Esophagus squamous epithelium (tissue), 5 donors: ENCODE results near the gene ATRN. TPM values are rescaled to one million over a fixed set of nuclear protein-coding genes. Genes with fewer than 3 reads are reported as not detected.

Experiments
- DNase-seq: peaks from one replicate; lab custom pipeline; 2025; lab: John Stamatoyannopoulos, UW
- H3K27ac ChIP-seq, 4 donors: fragments of 200-600 bp; sonication (generic); one replicate each; pipeline ENCODE4 v1.5.1; 2016 to 2019; ENCODE audit warnings: mild to moderate bottlenecking in 1 of 4
- H3K27me3 ChIP-seq, 4 donors: fragments of 200-600 bp; sonication (generic); 1 replicate in 3 of 4; 2 replicates in 1 of 4; pipeline versions ENCODE4 v1.5.1 to v1.6.0; 2017 to 2021; ENCODE audit warnings: antibody characterized with exemption in 1 of 4
- H3K36me3 ChIP-seq, 3 donors: fragments of 200-600 bp; sonication (generic); one replicate each; pipeline ENCODE4 v1.5.1; 2016 to 2019
- H3K4me1 ChIP-seq, 3 donors: fragments of 200-600 bp; sonication (generic); one replicate each; pipeline ENCODE4 v1.5.1; 2017 to 2019
- H3K4me3 ChIP-seq, 4 donors: fragments of 200-600 bp; sonication (generic); 1 replicate in 3 of 4; 2 replicates in 1 of 4; pipeline ENCODE4 v1.5.1; 2016 to 2019; ENCODE audit warnings: mild to moderate bottlenecking in 2 of 4, moderate library complexity in 1 of 4
- H3K9me3 ChIP-seq, 3 donors: fragments of 200-600 bp; sonication (generic); one replicate each; pipeline ENCODE4 v1.5.1; 2016 to 2019
- POLR2A ChIP-seq, 4 donors: fragments of 450-650 bp; IDR thresholded peaks; one replicate each; pipeline ENCODE4 v1.6.1; 2017; ENCODE audit warnings: antibody characterized with exemption in 4 of 4, mild to moderate bottlenecking in 4 of 4, moderate library complexity in 3 of 4
- WGBS, 2 donors: methylation state at CpG; one replicate each; pipeline ENCODE4 v1.1.5; 2018; 5-methylcytosine and 5-hydroxymethylcytosine counted together
- intact Hi-C: fragments of 100-400 bp; cut with DNase I; formaldehyde crosslinking; loops from one replicate; pipeline ENCODE4 v1.15.0; 2022
- total RNA-seq, 4 donors: library from RNA; depleted of rRNA; stranded (reverse); fragments of >200 nt; gene quantifications; one replicate each; pipeline ENCODE4 v1.1.0, GENCODE V29; 2016
- TF ChIP-seq, protein P1 (sequence below), 6 experiments: fragments of 450-650 bp in 4 of 6; fragments of 200-600 bp in 2 of 6; sonication (generic) in 2 of 6; IDR thresholded peaks; one replicate each; pipeline ENCODE4 v1.5.1; 2016 to 2019; ENCODE audit warnings: antibody characterized with exemption in 6 of 6, mild to moderate bottlenecking in 4 of 6, moderate library complexity in 4 of 6
- donor health status: DM: yes; HTN: yes; CAD: no.

ATRN gene
- total RNA-seq, 4 donors from 2014 or later = 15.4 to 23.1 (median 21.4) TPM

DNA sequence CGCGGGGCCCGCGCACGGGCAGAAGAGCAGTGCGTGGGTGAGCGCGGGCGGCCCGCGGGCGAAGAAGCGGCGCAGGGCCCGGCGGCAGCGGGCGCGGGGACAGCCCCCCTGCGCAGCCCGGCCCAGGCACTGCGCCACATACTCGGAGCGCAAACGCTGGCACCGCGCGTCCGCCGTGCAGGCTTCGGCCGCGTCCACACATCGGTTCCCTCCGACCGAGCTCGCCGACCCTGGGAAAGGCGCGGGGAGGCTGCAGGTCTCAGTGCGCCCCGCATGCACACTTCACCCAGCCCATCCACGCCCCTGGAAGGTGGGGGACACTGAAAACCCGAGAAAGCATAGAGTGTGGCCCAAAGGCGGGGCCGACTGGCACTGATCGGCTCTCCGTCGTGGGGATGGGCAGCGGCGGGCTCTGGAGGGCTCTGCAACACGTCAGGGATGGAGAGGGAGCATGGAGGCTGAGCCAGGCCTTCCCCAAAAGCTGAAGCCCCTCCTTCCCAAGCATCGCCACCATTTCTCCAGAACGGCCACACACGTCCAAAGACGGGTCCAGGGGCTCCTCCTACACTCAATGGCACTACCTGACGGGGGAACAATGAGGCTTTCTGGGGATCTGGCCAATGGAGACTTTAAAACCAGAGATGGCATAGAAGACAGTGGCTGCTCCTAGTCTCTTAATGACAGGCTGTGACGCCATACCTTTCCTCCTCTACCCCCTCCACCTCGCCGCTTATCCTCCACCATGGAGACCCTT, 190.4 kb downstream of the ATRN start:
- TF ChIP-seq, protein P1, sequence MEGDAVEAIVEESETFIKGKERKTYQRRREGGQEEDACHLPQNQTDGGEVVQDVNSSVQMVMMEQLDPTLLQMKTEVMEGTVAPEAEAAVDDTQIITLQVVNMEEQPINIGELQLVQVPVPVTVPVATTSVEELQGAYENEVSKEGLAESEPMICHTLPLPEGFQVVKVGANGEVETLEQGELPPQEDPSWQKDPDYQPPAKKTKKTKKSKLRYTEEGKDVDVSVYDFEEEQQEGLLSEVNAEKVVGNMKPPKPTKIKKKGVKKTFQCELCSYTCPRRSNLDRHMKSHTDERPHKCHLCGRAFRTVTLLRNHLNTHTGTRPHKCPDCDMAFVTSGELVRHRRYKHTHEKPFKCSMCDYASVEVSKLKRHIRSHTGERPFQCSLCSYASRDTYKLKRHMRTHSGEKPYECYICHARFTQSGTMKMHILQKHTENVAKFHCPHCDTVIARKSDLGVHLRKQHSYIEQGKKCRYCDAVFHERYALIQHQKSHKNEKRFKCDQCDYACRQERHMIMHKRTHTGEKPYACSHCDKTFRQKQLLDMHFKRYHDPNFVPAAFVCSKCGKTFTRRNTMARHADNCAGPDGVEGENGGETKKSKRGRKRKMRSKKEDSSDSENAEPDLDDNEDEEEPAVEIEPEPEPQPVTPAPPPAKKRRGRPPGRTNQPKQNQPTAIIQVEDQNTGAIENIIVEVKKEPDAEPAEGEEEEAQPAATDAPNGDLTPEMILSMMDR (IDR thresholded peaks at IDR 0.05) = no peak
- TF ChIP-seq POLR2A (IDR thresholded peaks at IDR 0.05) = no peak
- no peak overlapping the region for H3K27ac ChIP-seq
- H3K9me3 ChIP-seq = no peaks in the 10 kb centered on the region
- 15 to 35% methylated on average over 14 to 26 of the region's 60 CpGs for WGBS, 2 donors
- no peak for DNase-seq
- peaks cover 0 to 63% (median 18%) of the 10 kb centered on the region in 4 donors for H3K27me3 ChIP-seq
- H3K36me3 ChIP-seq = no peaks in the 10 kb centered on the region
- peak overlapping the region in 2 of 4 donors; percentile 35 to 37 for H3K4me3 ChIP-seq
- intact Hi-C loops = no loop called here
- H3K4me1 ChIP-seq = peaks cover 0 to 30% (median 10%) of the 10 kb centered on the region in 3 donors

GRCh38 chr20:3661814-3662665, 191.2 kb downstream of the ATRN start:
- intact Hi-C loops = no loop called here
- Histone ChIP-seq H3K9me3 (no peaks in the 10 kb centered on the region), H3K4me1 (peaks cover 0 to 29% (median 10%) of the 10 kb centered on the region in 3 donors), H3K4me3 (no peak overlapping the region), H3K27ac (no peak overlapping the region), H3K27me3 (peaks cover 0 to 67% (median 18%) of the 10 kb centered on the region in 4 donors), H3K36me3 (no peaks in the 10 kb centered on the region)
- no peak for DNase-seq
- TF ChIP-seq POLR2A (IDR thresholded peaks at IDR 0.05) = no peak
- TF ChIP-seq, protein P1 (IDR thresholded peaks at IDR 0.05) = no peak
- 55 to 58% methylated on average over 5 of the region's 12 CpGs for WGBS, 2 donors

DNA sequence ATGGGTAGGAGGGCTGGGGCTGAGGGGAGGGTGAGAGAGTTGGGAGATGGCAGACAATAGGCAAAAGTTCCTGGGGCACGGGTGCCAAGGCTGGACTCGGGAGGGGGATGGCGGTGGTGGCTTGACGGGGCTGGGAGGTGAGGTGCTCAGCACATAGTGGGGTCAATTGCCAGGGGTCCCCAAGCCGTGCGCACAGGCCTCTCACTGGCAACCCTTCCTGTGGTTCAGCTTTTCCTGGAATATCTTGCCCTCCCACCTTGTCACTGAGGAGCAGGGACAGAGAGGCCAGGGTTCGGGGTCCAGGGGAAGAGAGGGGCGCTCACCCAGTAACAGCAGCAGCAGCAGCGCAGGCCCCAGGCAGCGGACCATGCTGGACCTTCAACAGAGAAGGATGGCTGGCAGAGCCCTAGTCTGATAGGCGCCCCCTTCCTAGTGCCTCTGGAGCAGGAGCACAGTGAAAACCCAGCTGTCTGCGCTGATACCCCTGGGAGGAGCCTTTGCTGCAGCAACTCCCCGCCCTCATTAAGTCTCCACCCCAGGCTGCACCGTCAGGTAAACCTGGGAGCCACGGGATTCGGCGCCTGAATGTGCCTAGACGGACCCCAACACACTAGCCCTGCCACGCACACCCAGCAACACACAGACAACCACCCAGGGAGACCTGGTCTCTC, 192.3 kb downstream of the ATRN start, which contains the start of gene GFRA4:
TSS of gene GFRA4 (minus strand) at position 369 of the 671 bp plus-strand sequence. CDS start at position 369, 0 bp downstream.
- WGBS, 2 donors = 56 to 74% methylated on average over 15 to 19 of the region's 19 CpGs
- TF ChIP-seq POLR2A (IDR thresholded peaks at IDR 0.05) = no peak
- TF ChIP-seq, protein P1 (IDR thresholded peaks at IDR 0.05) = no peak
- DNase-seq = no peak
- Histone ChIP-seq H3K4me3 (no peak within 1 kb of the TSS), H3K27ac (no peak within 1 kb of the TSS), H3K4me1 (peaks cover 0 to 24% (median 10%) of the 10 kb centered on the region in 3 donors), H3K36me3 (no peaks in the 10 kb centered on the region), H3K9me3 (no peaks in the 10 kb centered on the region), H3K27me3 (peaks cover 0 to 67% (median 18%) of the 10 kb centered on the region in 4 donors)
- intact Hi-C loops = no loop called here

DNA sequence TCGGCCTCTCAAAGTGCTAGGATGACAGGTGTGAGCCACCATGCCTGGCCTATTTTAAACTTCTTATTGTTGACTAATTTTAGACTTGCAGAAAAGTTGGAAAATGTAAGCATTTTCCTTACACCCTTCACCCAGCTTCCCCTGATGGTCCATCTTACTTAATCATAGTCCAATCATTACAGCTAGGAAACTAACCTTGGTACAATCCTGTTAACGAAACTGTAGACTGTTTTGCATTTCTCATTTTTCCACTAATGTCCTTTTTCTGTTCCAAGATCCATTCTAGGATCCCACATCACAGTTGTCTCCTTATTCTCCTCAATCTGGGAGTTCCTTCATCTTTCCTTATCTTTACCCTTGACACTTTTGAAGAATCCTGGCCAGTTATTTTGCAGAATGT, 193.0 kb downstream of the ATRN start:
- TF ChIP-seq POLR2A (IDR thresholded peaks at IDR 0.05) = no peak
- TF ChIP-seq, protein P1 (IDR thresholded peaks at IDR 0.05) = no peak
- Histone ChIP-seq H3K36me3 (no peaks in the 10 kb centered on the region), H3K4me3 (no peak overlapping the region), H3K27ac (no peak overlapping the region), H3K9me3 (no peaks in the 10 kb centered on the region), H3K4me1 (peaks cover 0 to 19% (median 10%) of the 10 kb centered on the region in 3 donors), H3K27me3 (peaks cover 0 to 67% (median 18%) of the 10 kb centered on the region in 4 donors)
- no peak for DNase-seq
- intact Hi-C loops = no loop called here
- 69 to 89% methylated on average over 2 of the region's 2 CpGs for WGBS, 2 donors
